ENCODE data around the gene EGFLAM.

GRCh38 chr5:38263983-38264382 lies 5.6 kb downstream of the EGFLAM start:
- TF ChIP-seq, protein P1, sequence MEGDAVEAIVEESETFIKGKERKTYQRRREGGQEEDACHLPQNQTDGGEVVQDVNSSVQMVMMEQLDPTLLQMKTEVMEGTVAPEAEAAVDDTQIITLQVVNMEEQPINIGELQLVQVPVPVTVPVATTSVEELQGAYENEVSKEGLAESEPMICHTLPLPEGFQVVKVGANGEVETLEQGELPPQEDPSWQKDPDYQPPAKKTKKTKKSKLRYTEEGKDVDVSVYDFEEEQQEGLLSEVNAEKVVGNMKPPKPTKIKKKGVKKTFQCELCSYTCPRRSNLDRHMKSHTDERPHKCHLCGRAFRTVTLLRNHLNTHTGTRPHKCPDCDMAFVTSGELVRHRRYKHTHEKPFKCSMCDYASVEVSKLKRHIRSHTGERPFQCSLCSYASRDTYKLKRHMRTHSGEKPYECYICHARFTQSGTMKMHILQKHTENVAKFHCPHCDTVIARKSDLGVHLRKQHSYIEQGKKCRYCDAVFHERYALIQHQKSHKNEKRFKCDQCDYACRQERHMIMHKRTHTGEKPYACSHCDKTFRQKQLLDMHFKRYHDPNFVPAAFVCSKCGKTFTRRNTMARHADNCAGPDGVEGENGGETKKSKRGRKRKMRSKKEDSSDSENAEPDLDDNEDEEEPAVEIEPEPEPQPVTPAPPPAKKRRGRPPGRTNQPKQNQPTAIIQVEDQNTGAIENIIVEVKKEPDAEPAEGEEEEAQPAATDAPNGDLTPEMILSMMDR (conservative IDR thresholded peaks at IDR 0.05 in 1 of 2, IDR thresholded peaks at IDR 0.05 in 1 of 2; ENCODE audit: extremely low read depth in 1 of 2, insufficient read depth in 1 of 2, low read depth in 1 of 2, low read length in 2 of 2) = no peak
- no peak for TF ChIP-seq EZH2 (IDR thresholded peaks at IDR 0.05; ENCODE audit: borderline replicate concordance, low read length)

Measured in mammary epithelial cell (primary cell).